NOMO-1 treated with DMSO at 0.1 percent for 48 hours (cell line): Measurements from ENCODE around the gene KLHL9.

ENCODE experiments used
- DNase-seq: peaks from one replicate; lab custom pipeline; 2025; ENCODE audit not compliant: unreplicated experiment; lab: John Stamatoyannopoulos, UW

The KLHL9 gene

GRCh38 chr9:21320465-21320864, 14.7 kb downstream of the KLHL9 start:
- no peak for DNase-seq

GRCh38 chr9:21317956-21318923, 17.0 kb downstream of the KLHL9 start:
- DNase-seq: no peak

- no peak for DNase-seq
Measured at GRCh38 chr9:21316860-21317259, 18.3 kb downstream of the KLHL9 start.

- no peak for DNase-seq
Measured at GRCh38 chr9:21316032-21316842, 19.0 kb downstream of the KLHL9 start.

- DNase-seq: no peak
Measured at GRCh38 chr9:21314152-21314551, 21.1 kb downstream of the KLHL9 start.

- no peak for DNase-seq
Measured at GRCh38 chr9:21311889-21312288, 23.3 kb downstream of the KLHL9 start.

- no peak for DNase-seq
Measured at GRCh38 chr9:21305213-21305612, 30.0 kb downstream of the KLHL9 start, which contains the start of gene IFNA5. IFNA5 (minus strand) TSS chr9:21305313; CDS start chr9:21305256, 57 bp downstream.

GRCh38 chr9:21295992-21296391, 39.2 kb downstream of the KLHL9 start:
- no peak for DNase-seq

GRCh38 chr9:21294904-21295538, 40.2 kb downstream of the KLHL9 start:
- DNase-seq: no peak

- DNase-seq: no peak
Measured at GRCh38 chr9:21294364-21294774, 40.8 kb downstream of the KLHL9 start.

GRCh38 chr9:21289848-21290247, 45.4 kb downstream of the KLHL9 start:
- DNase-seq: no peak

GRCh38 chr9:21287280-21287679, 47.9 kb downstream of the KLHL9 start:
- DNase-seq: no peak

- DNase-seq: no peak
Measured at GRCh38 chr9:21286659-21287058, 48.5 kb downstream of the KLHL9 start.

- DNase-seq: no peak
Measured at GRCh38 chr9:21286099-21286498, 49.1 kb downstream of the KLHL9 start.

GRCh38 chr9:21281275-21281674, 53.9 kb downstream of the KLHL9 start:
- DNase-seq: no peak
